K562 (cell line): Measurements from ENCODE around the gene TPD52L2. TPM values are rescaled to one million over a fixed set of nuclear protein-coding genes. Genes with fewer than 3 reads are reported as not detected.

Source experiments
- ATF7 ChIP-seq: fragments of 450-650 bp; IDR thresholded peaks from 2 replicates; pipeline ENCODE4 v1.7.1; 2014; ENCODE audit warnings: mild to moderate bottlenecking, moderate library complexity
- CBFA2T3 ChIP-seq: fragments of 450-650 bp; IDR thresholded peaks from 2 replicates; pipeline ENCODE4 v1.6.1; 2017
- CBFB ChIP-seq: sonication (generic); formaldehyde crosslinking; IDR thresholded peaks from 2 replicates; pipeline ENCODE4 v1.4.0; 2020; ENCODE audit warnings: mild to moderate bottlenecking, missing genetic modification reagents
- KAT8 ChIP-seq: fragments of 450-650 bp; IDR thresholded peaks from 2 replicates; pipeline ENCODE4 v1.6.1; 2016; ENCODE audit warnings: low read depth, mild to moderate bottlenecking
- MTA1 ChIP-seq: fragments of 450-650 bp; IDR thresholded peaks from 2 replicates; pipeline ENCODE4 v1.6.1; 2017; ENCODE audit warnings: borderline replicate concordance
- NFE2 ChIP-seq: IDR thresholded peaks from 2 replicates; pipeline ENCODE4 v1.6.1; 2014; ENCODE audit warnings: antibody characterized with exemption, low read depth
- PRPF4 ChIP-seq: fragments of 200-400 bp; formaldehyde crosslinking; IDR thresholded peaks from one replicate; pipeline ENCODE4 v1.6.1; 2017; ENCODE audit warnings: low read length, low read depth, mild to moderate bottlenecking; ENCODE audit not compliant: insufficient read depth, poor library complexity, severe bottlenecking
- PYGO2 ChIP-seq: fragments of 450-650 bp; IDR thresholded peaks from 2 replicates; pipeline ENCODE4 v1.6.1; 2016; ENCODE audit warnings: mild to moderate bottlenecking, missing genetic modification characterization, moderate library complexity, missing compliant biosample characterization
- RB1 ChIP-seq: fragments of 450-650 bp; IDR thresholded peaks from 2 replicates; pipeline ENCODE4 v1.6.1; 2017; ENCODE audit warnings: low read depth, mild to moderate bottlenecking
- TEAD1 ChIP-seq, 2 experiments: fragments of 450-650 bp in 1 of 2; sonication (generic) in 1 of 2; formaldehyde crosslinking; IDR thresholded peaks; 2 replicates each; pipeline versions ENCODE4 v1.4.0 to v1.8.0; 2020 to 2022; ENCODE audit warnings: mild to moderate bottlenecking in 2 of 2, missing genetic modification reagents in 1 of 2
- YBX1 ChIP-seq: fragments of 450-650 bp; IDR thresholded peaks from 2 replicates; pipeline ENCODE4 v1.7.1; 2016; ENCODE audit warnings: mild to moderate bottlenecking
- ZEB2 ChIP-seq: fragments of 450-650 bp; IDR thresholded peaks from 2 replicates; pipeline ENCODE4 v1.6.1; 2016
- ZNF134 ChIP-seq: fragments of 250-450 bp; sonication (Bioruptor Pico); conservative IDR thresholded peaks from 2 replicates; pipeline ENCODE4 v1.4.0; 2020
- ZNF311 ChIP-seq: fragments of 250-450 bp; sonication (Bioruptor Pico); IDR thresholded peaks from 2 replicates; pipeline ENCODE4 v1.4.0; 2020; ENCODE audit warnings: mild to moderate bottlenecking, moderate library complexity
- ZNF639 ChIP-seq, 2 experiments: fragments of 200-800 bp in 1 of 2; sonication (Bioruptor generic) in 1 of 2; sonication (generic) in 1 of 2; formaldehyde crosslinking in 1 of 2; IDR thresholded peaks in 1 of 2; conservative IDR thresholded peaks in 1 of 2; 2 replicates each; pipeline versions ENCODE4 v1.5.0 to v1.6.1; 2016 to 2020; ENCODE audit warnings: missing compliant biosample characterization in 1 of 2, missing genetic modification characterization in 1 of 2, missing genetic modification reagents in 1 of 2
- ZNF79 ChIP-seq: fragments of 250-450 bp; sonication (Bioruptor Pico); IDR thresholded peaks from 2 replicates; pipeline ENCODE4 v1.4.0; 2020; ENCODE audit warnings: low read depth, mild to moderate bottlenecking, moderate library complexity
- polyA plus RNA-seq, 8 experiments: library from polyadenylated mRNA; depleted of rRNA in 4 of 8; stranded (reverse) in 5 of 8; unstranded in 3 of 8; fragments of >200 nt; fragmentation: Nextera tagmentation in 2 of 8; fragmentation: Illumina TruSeq in 1 of 8; extraction: Ambion mirVana in 2 of 8; extraction: Trizol in 1 of 8; gene quantifications; 2 replicates each; pipeline versions ENCODE4 v1.2.1 to v1.2.3, GENCODE V29; 2011 to 2014; ENCODE audit warnings: inconsistent platforms in 1 of 8, missing spikeins in 1 of 8
- total RNA-seq, 7 experiments: library from RNA; depleted of rRNA in 6 of 7; stranded (reverse); fragments of >200 nt in 6 of 7; fragmentation: Illumina TruSeq in 2 of 7; extraction: Trizol in 2 of 7; gene quantifications; 2 replicates each; pipeline versions ENCODE4 v1.2.1 to v1.2.3, GENCODE V29; 2011 to 2021; ENCODE audit warnings: low replicate concordance in 1 of 7
- TF ChIP-seq, protein P1 (sequence below), 2 experiments: fragments of 450-650 bp; formaldehyde crosslinking in 1 of 2; IDR thresholded peaks; 2 replicates each; pipeline versions ENCODE4 v1.4.0 to v1.6.1; 2014 to 2020; ENCODE audit warnings: mild to moderate bottlenecking in 2 of 2, borderline replicate concordance in 1 of 2, low read depth in 1 of 2
- TF ChIP-seq, protein P2 (sequence below): fragments of 450-650 bp; formaldehyde crosslinking; IDR thresholded peaks from 2 replicates; pipeline ENCODE4 v1.4.0; 2022; ENCODE audit warnings: missing genetic modification characterization

The TPD52L2 gene
- total and polyA plus RNA-seq, 9 of the 15 experiments (the other 6 are each of a cell fraction or from before 2014, with no cell fraction given), result 1.9 to 117 (median 74.6) TPM

DNA sequence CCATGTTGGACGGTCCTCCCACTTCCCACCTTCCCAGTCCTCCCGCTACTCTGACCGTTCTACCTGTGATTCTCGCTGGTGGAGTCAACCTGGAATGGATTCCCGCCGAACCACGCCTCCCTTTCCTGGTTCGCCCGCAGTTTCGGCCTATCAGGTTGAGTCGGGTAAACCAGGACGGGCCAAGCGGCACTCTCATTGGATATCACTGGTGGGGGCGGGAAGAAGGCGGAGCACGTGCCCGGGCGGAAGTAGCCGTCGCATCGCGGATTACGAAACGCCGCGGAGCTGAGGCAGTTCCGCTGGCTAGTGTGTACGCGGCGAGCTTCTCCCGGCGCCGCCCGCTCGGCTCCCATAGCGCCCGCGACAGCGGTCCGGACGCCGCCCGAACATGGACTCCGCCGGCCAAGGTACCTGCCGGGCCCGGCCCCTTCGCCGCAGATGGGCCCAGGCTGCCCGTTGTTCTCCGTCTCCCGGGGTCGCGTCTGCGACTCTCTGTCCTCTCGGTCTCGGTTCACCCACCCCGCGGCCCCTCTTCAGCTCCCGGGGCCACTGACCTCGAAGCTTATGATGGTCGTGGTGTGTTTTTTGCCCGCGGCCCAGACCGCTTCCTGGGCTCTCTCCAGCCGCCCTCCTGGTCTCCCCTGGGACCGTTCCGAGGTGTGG is at the start of gene TPD52L2 (continued):
- no peak for TF ChIP-seq KAT8
- no peak for TF ChIP-seq PYGO2 (tag)
- TF ChIP-seq MTA1, result peak; percentile 98
- TF ChIP-seq YBX1, result no peak
- TF ChIP-seq, protein P1, sequence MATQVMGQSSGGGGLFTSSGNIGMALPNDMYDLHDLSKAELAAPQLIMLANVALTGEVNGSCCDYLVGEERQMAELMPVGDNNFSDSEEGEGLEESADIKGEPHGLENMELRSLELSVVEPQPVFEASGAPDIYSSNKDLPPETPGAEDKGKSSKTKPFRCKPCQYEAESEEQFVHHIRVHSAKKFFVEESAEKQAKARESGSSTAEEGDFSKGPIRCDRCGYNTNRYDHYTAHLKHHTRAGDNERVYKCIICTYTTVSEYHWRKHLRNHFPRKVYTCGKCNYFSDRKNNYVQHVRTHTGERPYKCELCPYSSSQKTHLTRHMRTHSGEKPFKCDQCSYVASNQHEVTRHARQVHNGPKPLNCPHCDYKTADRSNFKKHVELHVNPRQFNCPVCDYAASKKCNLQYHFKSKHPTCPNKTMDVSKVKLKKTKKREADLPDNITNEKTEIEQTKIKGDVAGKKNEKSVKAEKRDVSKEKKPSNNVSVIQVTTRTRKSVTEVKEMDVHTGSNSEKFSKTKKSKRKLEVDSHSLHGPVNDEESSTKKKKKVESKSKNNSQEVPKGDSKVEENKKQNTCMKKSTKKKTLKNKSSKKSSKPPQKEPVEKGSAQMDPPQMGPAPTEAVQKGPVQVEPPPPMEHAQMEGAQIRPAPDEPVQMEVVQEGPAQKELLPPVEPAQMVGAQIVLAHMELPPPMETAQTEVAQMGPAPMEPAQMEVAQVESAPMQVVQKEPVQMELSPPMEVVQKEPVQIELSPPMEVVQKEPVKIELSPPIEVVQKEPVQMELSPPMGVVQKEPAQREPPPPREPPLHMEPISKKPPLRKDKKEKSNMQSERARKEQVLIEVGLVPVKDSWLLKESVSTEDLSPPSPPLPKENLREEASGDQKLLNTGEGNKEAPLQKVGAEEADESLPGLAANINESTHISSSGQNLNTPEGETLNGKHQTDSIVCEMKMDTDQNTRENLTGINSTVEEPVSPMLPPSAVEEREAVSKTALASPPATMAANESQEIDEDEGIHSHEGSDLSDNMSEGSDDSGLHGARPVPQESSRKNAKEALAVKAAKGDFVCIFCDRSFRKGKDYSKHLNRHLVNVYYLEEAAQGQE (IDR thresholded peaks at IDR 0.05; ENCODE audit: borderline replicate concordance), result peak; percentile 57
- TF ChIP-seq, protein P1 (CRISPR knock-in tag; IDR thresholded peaks at IDR 0.05; ENCODE audit: low read depth), result no peak
- peak; percentile 77 for TF ChIP-seq RB1
- no peak for TF ChIP-seq ZNF134 (CRISPR knock-in tag)
- no peak for TF ChIP-seq ZNF311
- TF ChIP-seq NFE2, result no peak
- TF ChIP-seq CBFA2T3, result no peak
- TF ChIP-seq ZNF79 (CRISPR knock-in tag), result no peak
- TF ChIP-seq PRPF4, result no peak
- TF ChIP-seq, protein P2, sequence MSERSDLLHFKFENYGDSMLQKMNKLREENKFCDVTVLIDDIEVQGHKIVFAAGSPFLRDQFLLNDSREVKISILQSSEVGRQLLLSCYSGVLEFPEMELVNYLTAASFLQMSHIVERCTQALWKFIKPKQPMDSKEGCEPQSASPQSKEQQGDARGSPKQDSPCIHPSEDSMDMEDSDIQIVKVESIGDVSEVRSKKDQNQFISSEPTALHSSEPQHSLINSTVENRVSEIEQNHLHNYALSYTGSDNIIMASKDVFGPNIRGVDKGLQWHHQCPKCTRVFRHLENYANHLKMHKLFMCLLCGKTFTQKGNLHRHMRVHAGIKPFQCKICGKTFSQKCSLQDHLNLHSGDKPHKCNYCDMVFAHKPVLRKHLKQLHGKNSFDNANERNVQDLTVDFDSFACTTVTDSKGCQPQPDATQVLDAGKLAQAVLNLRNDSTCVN (CRISPR knock-in tag), result no peak
- TF ChIP-seq ATF7, result peak; percentile 92
- peak in 1 of 2 experiments; percentile 74; a peak in 2 of 4 replicates for TF ChIP-seq TEAD1 (CRISPR knock-in tag; IDR thresholded peaks at IDR 0.05)
- TF ChIP-seq ZEB2, result no peak
- TF ChIP-seq ZNF639 (CRISPR knock-in tag; conservative IDR thresholded peaks at IDR 0.05 in 1 of 2, IDR thresholded peaks at IDR 0.05 in 1 of 2), result peak in 1 of 2 experiments; percentile 93; a peak in 2 of 4 replicates
- TF ChIP-seq CBFB, result no peak
